Limb (tissue), 2 donors: ENCODE measurements around the gene CDKN2B-AS1.
"Not testable (repeated sequence)": the region's sequence is repeated elsewhere in the genome, so short reads cannot be mapped to it uniquely, and the experiment has no call there.

Source experiments
- DNase-seq, 2 donors: peaks; one replicate each; pipeline ENCODE4 v3.0.0-alpha.2; 2016; ENCODE audit errors: extremely low spot score in 2 of 2

CDKN2B-AS1 gene

GRCh38 chr9:21994556-21995005 is at the start of gene CDKN2B-AS1:
TSS of gene CDKN2B-AS1 (plus strand) at chr9:21994791.
- DNase-seq, result peak; percentile 24 to 66

DNA sequence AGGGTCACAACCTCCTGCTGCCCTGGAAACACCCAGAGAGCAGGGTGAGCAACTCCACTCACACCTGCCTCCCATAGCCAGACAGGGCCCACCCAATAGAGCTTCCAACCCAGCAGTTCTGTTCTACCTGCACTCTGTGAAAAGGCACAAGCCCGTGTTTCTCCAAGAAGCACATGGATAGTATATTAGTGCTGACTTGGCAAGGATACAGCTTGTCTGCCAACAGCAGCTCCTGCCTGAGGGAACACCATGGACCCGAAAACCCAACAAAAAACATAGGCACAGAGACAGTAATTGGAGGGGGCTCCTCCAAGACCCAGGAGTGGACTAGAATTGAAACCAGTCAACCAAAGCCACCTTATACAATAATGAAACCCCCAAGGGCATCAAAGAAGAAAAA is 49.0 kb upstream of the CDKN2B-AS1 start:
- no peak for DNase-seq

DNA sequence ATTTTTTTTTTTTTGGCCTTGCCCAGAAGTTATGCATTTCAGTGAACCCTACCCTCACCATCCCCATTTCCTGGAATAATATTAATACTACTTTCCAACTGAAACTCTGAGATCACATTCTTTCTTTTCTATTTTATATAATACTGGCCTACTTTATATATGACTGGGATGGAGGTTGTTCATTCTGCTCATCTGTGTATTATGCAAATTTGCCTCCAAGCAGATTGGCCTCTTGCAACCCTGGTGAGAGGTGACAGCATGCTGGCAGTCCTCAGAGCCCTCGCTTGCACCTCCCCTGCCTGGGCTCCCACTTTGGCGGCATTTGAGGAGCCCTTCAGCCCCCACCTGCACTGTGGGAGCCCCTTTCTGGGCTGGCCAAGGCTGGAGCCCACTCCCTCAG is 35.8 kb upstream of the CDKN2B-AS1 start:
- DNase-seq, result no peak

GRCh38 chr9:21959268-21959667 is 35.3 kb upstream of the CDKN2B-AS1 start:
- DNase-seq, result not testable (repeated sequence)

DNA sequence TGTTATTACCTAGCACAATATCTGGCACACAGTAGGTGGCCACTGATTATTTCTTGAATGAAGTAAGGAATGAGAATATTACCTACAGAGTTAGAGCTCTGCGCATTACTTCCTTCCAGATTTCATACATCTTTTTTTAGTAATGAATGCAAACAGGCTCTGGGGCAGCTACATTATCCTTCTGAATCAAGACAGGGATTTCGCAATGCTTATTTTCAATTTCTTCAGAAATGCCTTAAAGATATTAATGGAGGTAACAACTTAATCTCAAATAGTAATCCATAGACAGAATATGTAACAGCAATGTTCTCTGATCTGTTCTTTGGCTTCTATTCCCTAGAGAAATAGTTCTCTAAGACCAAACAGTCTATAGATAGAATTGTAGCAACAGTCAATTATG is 33.0 kb upstream of the CDKN2B-AS1 start:
- DNase-seq, result no peak

DNA sequence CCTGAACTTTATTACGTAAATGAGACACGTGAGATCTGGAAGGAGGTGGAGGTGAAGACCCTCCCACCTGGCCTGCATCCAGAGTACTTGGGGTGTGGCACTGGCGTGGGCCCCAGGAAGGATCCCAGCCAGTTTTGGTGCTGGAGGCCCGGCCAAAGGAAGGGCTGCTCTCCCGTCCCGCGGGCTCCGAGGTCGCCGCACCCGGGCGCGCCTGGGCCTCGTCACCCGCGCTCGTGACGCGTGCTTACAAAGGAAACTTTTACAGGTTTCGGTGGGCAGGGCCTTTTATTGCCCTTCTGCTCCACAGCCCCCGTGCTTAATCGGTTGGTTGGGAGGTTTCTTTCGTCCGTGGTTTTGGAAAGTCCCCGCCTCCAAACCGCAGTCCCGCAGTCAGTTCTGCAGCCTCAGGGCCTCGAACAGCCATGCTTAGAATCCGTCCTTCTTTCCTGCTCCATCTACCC is 29.6 kb upstream of the CDKN2B-AS1 start:
- DNase-seq, result peak in 1 of 2 donors; percentile 63

- peak in 1 of 2 donors; percentile 64 for DNase-seq
Observed at GRCh38 chr9:21965401-21965951, 29.1 kb upstream of the CDKN2B-AS1 start.

GRCh38 chr9:21966140-21966851 is 28.3 kb upstream of the CDKN2B-AS1 start:
- DNase-seq, result peak in 1 of 2 donors; percentile 38

- DNase-seq, result no peak
Observed at GRCh38 chr9:21967169-21967568, 27.4 kb upstream of the CDKN2B-AS1 start.

GRCh38 chr9:21967702-21968101 is 26.9 kb upstream of the CDKN2B-AS1 start:
- DNase-seq, result no peak

- DNase-seq, result peak in 1 of 2 donors; percentile 63
Observed at GRCh38 chr9:21968331-21969010, 26.1 kb upstream of the CDKN2B-AS1 start.

DNA sequence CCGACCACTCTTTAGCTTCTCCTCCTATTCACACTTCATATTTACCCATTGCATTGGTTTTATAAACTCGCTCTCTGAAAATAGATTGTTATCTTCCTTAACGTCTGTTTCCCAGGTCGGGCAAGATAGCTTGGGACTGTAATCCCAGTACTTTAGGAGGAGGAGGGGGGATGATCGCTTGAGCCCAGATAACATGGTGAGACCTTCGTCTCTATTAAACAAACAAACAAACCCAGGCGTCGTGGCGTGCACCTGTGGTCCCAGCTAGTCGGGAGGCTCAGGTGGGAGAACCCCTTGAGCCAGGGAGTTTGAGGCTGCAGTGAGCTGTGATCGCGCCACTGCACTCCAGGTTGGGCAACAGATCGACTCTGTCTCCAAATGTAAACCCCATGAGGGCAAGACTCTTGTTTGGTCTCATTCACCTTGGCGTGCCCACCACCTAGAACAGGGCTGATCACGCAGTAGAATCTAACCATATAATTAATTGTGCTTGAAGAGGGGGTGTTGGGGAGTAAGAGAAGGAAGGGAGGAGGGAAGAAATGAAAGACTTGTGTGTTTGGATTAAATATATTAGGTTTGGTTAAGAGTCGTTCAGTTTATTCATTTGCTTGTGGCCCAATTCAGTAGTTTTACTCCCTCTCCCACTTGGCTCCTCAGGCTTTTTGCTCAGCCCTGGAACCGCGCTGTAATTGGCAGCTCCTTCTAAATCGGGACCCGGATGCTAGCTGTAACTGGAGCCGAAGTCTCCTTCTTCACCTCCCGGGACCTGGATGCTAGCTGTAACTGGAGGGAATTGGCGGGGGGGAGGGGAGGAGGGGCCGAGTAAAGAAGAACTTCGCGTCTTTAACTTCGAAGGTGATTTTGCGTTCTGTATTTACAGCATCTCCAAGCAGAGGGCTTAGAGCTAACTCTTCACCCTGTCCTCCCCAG is 25.3 kb upstream of the CDKN2B-AS1 start:
- DNase-seq, result peak in 1 of 2 donors; percentile 34

- DNase-seq, result no peak
Observed at GRCh38 chr9:21969951-21970799, 24.4 kb upstream of the CDKN2B-AS1 start.

- peak in 1 of 2 donors; percentile 44 for DNase-seq
Observed at GRCh38 chr9:21970800-21971640, 23.6 kb upstream of the CDKN2B-AS1 start.

- DNase-seq, result no peak
Observed at GRCh38 chr9:21972361-21972760, 22.2 kb upstream of the CDKN2B-AS1 start.

DNA sequence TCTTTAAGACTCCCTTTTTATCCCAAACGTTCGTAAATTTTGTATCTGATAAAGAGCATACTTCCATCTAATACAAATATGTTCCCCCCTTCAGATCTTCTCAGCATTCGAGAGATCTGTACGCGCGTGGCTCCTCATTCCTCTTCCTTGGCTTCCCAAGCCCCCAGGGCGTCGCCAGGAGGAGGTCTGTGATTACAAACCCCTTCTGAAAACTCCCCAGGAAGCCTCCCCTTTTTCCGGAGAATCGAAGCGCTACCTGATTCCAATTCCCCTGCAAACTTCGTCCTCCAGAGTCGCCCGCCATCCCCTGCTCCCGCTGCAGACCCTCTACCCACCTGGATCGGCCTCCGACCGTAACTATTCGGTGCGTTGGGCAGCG is 20.3 kb upstream of the CDKN2B-AS1 start:
- DNase-seq, result no peak

GRCh38 chr9:21974722-21975409 is 19.7 kb upstream of the CDKN2B-AS1 start:
- peak in 1 of 2 donors; percentile 65 for DNase-seq

- DNase-seq, result no peak
Observed at GRCh38 chr9:21976334-21976875, 18.2 kb upstream of the CDKN2B-AS1 start.

DNA sequence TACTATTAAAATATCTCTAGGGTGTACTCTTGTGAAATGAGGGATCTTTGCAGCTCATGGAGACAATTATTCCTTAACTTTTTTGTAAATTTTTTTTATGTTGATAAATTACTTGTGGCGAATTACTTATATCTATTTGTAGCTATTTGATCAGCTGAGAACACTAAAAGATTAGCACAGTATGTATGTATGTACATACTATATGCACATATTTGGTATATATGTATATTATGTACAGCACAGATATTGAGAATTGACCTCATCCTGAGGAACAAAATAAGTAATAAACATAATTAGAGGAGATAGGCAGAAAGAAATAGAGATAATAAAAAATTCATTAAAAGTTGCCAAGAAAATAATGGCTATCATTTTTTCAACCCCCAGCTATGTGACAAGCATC is 12.2 kb upstream of the CDKN2B-AS1 start:
- no peak for DNase-seq
